GM12878 (cell line): Measurements from ENCODE around the gene CAMKMT.

Source experiments
- CTCF ChIP-seq, 3 experiments: IDR thresholded peaks in 2 of 3; conservative IDR thresholded peaks in 1 of 3; 2 replicates each; pipeline ENCODE4 v1.5.1; 2011; ENCODE audit warnings: low read depth in 3 of 3, low read length in 3 of 3, mild to moderate bottlenecking in 3 of 3, control low read depth in 2 of 3, moderate library complexity in 2 of 3, inconsistent platforms in 1 of 3, mixed read lengths in 1 of 3; ENCODE audit not compliant: control insufficient read depth in 2 of 3, insufficient read depth in 1 of 3; ENCODE audit errors: extremely low read depth in 1 of 3
- EP300 ChIP-seq, 2 experiments: fragments of 150-350 bp in 1 of 2; IDR thresholded peaks; 2 replicates each; pipeline ENCODE4 v1.6.1; 2011 to 2012; ENCODE audit warnings: low read depth in 2 of 2, low read length in 2 of 2, borderline replicate concordance in 1 of 2, improper control_type of control experiment in 1 of 2, inconsistent platforms in 1 of 2; ENCODE audit not compliant: control insufficient read depth in 1 of 2
- MYC ChIP-seq: IDR thresholded peaks from 2 replicates; pipeline ENCODE4 v1.6.1; 2011; ENCODE audit warnings: mild to moderate bottlenecking, low read length, moderate library complexity, inconsistent platforms; ENCODE audit not compliant: insufficient read depth, insufficient replicate concordance, insufficient read length, severe bottlenecking
- NRF1 ChIP-seq: conservative IDR thresholded peaks from 2 replicates; pipeline ENCODE4 v1.6.1; 2011; ENCODE audit warnings: mild to moderate bottlenecking, low read depth, low read length, improper control_type of control experiment
- PKNOX1 ChIP-seq: fragments of 450-650 bp; IDR thresholded peaks from 2 replicates; pipeline ENCODE4 v1.6.1; 2016; ENCODE audit warnings: mild to moderate bottlenecking
- POLR2A ChIP-seq: IDR thresholded peaks from 2 replicates; pipeline ENCODE4 v1.6.1; 2011; ENCODE audit warnings: low read depth, mild to moderate bottlenecking, low read length
- RAD21 ChIP-seq: IDR thresholded peaks from 2 replicates; pipeline ENCODE4 v1.6.1; 2011; ENCODE audit warnings: mild to moderate bottlenecking, low read depth, low read length, moderate library complexity; ENCODE audit not compliant: insufficient read depth
- SIX5 ChIP-seq: IDR thresholded peaks from 2 replicates; pipeline ENCODE4 v1.6.1; 2011; ENCODE audit warnings: mild to moderate bottlenecking, low read depth, low read length, moderate library complexity; ENCODE audit not compliant: severe bottlenecking
- ZNF592 ChIP-seq: fragments of 450-650 bp; IDR thresholded peaks from 2 replicates; pipeline ENCODE4 v1.6.1; 2017; ENCODE audit warnings: mild to moderate bottlenecking, moderate library complexity
- ZSCAN29 ChIP-seq: fragments of 450-650 bp; IDR thresholded peaks from 2 replicates; pipeline ENCODE4 v1.6.1; 2017; ENCODE audit warnings: mild to moderate bottlenecking, moderate library complexity

- no peak for TF ChIP-seq ZSCAN29
- no peak for TF ChIP-seq EP300 (IDR thresholded peaks at IDR 0.05; ENCODE audit: borderline replicate concordance in 1 of 2, control insufficient read depth in 1 of 2, low read depth in 2 of 2, low read length in 2 of 2)
- no peak for TF ChIP-seq PKNOX1
- no peak for TF ChIP-seq CTCF (IDR thresholded peaks at IDR 0.05 in 2 of 3, conservative IDR thresholded peaks at IDR 0.05 in 1 of 3; ENCODE audit: control insufficient read depth in 2 of 3, extremely low read depth in 1 of 3, insufficient read depth in 1 of 3, low read depth in 3 of 3, low read length in 3 of 3)
- no peak for TF ChIP-seq MYC
- TF ChIP-seq SIX5 = no peak
- no peak for TF ChIP-seq NRF1
- no peak for TF ChIP-seq POLR2A
- no peak for TF ChIP-seq RAD21
- TF ChIP-seq ZNF592 = no peak
Observed at GRCh38 chr2:44570777-44571176, 209.0 kb downstream of the CAMKMT start.
